ENCODE data around the gene CFAP73.

Gene CFAP73

GRCh38 chr12:113151655-113152054 is 2.1 kb downstream of the CFAP73 start:
- no peak for TF ChIP-seq CTCF (IDR thresholded peaks at IDR 0.05)

- TF ChIP-seq CTCF (IDR thresholded peaks at IDR 0.05) = no peak
Observed at GRCh38 chr12:113152196-113152834, 2.8 kb downstream of the CFAP73 start.

GRCh38 chr12:113152835-113153814 is 3.6 kb downstream of the CFAP73 start:
- TF ChIP-seq CTCF (IDR thresholded peaks at IDR 0.05) = peak; percentile 76

GRCh38 chr12:113154351-113154973 is 4.9 kb downstream of the CFAP73 start:
- TF ChIP-seq CTCF (IDR thresholded peaks at IDR 0.05) = no peak

- TF ChIP-seq CTCF (IDR thresholded peaks at IDR 0.05) = no peak
Observed at GRCh38 chr12:113155060-113155459, 5.5 kb downstream of the CFAP73 start.

GRCh38 chr12:113155646-113156045 is 6.1 kb downstream of the CFAP73 start:
- no peak for TF ChIP-seq CTCF (IDR thresholded peaks at IDR 0.05)

- TF ChIP-seq CTCF (IDR thresholded peaks at IDR 0.05) = no peak
Observed at GRCh38 chr12:113157218-113157859, 7.8 kb downstream of the CFAP73 start.

Data from LNCAP (cell line).